Gastrocnemius medialis (tissue), 4 donors: Measurements from ENCODE around the gene DDX51. TPM values are rescaled to one million over a fixed set of nuclear protein-coding genes. Genes with fewer than 3 reads are reported as not detected.
"Not testable (repeated sequence)": the region's sequence is repeated elsewhere in the genome, so short reads cannot be mapped to it uniquely, and the experiment has no call there.

Experiments
- ATAC-seq, 2 donors: fragments of 150-250 bp; one replicate each; pipeline ENCODE4 v1.9.1; 2016
- DNase-seq, 2 donors: peaks; one replicate each; pipeline ENCODE4 v3.0.0-alpha.2; 2019
- H3K27ac ChIP-seq, 4 donors: fragments of 200-600 bp; sonication (generic); 1 replicate in 1 of 4; 2 replicates in 3 of 4; pipeline ENCODE4 v1.5.1; 2016 to 2018; ENCODE audit warnings: mild to moderate bottlenecking in 2 of 4, moderate library complexity in 1 of 4
- H3K27me3 ChIP-seq, 3 donors: fragments of 200-600 bp; sonication (generic) in 2 of 3; 1 replicate in 1 of 3; 2 replicates in 2 of 3; pipeline versions ENCODE4 v1.5.1 to v1.6.0; 2016 to 2019; ENCODE audit warnings: mild to moderate bottlenecking in 1 of 3, moderate library complexity in 1 of 3
- H3K36me3 ChIP-seq, 2 donors: fragments of 200-600 bp; sonication (generic) in 1 of 2; one replicate each; pipeline ENCODE4 v1.5.1; 2017 to 2018
- H3K4me1 ChIP-seq, 2 donors: fragments of 200-600 bp; sonication (generic) in 1 of 2; one replicate each; pipeline ENCODE4 v1.5.1; 2016 to 2017; ENCODE audit warnings: mild to moderate bottlenecking in 2 of 2
- H3K4me3 ChIP-seq, 4 donors: fragments of 200-600 bp; sonication (generic) in 3 of 4; 1 replicate in 1 of 4; 2 replicates in 3 of 4; pipeline ENCODE4 v1.5.1; 2016 to 2019; ENCODE audit warnings: mild to moderate bottlenecking in 2 of 4
- H3K9me3 ChIP-seq, 3 donors: fragments of 200-600 bp; sonication (generic) in 2 of 3; 1 replicate in 1 of 3; 2 replicates in 2 of 3; pipeline ENCODE4 v1.5.1; 2016 to 2019
- CTCF ChIP-seq, 5 experiments: fragments of 450-650 bp in 3 of 5; fragments of 200-600 bp in 2 of 5; sonication (generic) in 2 of 5; IDR thresholded peaks in 4 of 5; conservative IDR thresholded peaks in 1 of 5; 1 replicate in 4 of 5; 2 replicates in 1 of 5; pipeline ENCODE4 v1.5.1; 2016 to 2019; ENCODE audit warnings: antibody characterized with exemption in 5 of 5, mild to moderate bottlenecking in 3 of 5, moderate library complexity in 3 of 5
- POLR2A ChIP-seq, 2 donors: fragments of 450-650 bp; IDR thresholded peaks; one replicate each; pipeline ENCODE4 v1.6.1; 2017; ENCODE audit warnings: antibody characterized with exemption in 2 of 2, mild to moderate bottlenecking in 2 of 2, moderate library complexity in 2 of 2
- in situ Hi-C, 4 donors: fragments of 200-750 bp; cut with MboI; loops; one replicate each; pipeline versions ENCODE4 v1.15.0 to v1.8.0; 2017; ENCODE audit warnings: low sequenced_read_pairs in 4 of 4
- intact Hi-C: fragments of 100-400 bp; cut with DNase I; formaldehyde crosslinking; loops from one replicate; pipeline ENCODE4 v1.15.1; 2023; ENCODE audit warnings: low total_unique reads
- total RNA-seq, 4 donors: library from RNA; depleted of rRNA; stranded (reverse); fragments of >200 nt; gene quantifications; one replicate each; pipeline versions ENCODE4 v1.1.0 to v1.2.3, GENCODE V29; 2016

DDX51 gene
- total RNA-seq, 4 donors from 2014 or later: 5.8 to 7.8 (median 6.5) TPM

- Histone ChIP-seq H3K9me3 (no peaks in the 10 kb centered on the region), H3K27ac (no peak overlapping the region), H3K4me3 (no peak overlapping the region), H3K36me3 (peaks cover 0 to 27% of the 10 kb centered on the region in 2 donors), H3K27me3 (no peaks in the 10 kb centered on the region), H3K4me1 (peaks cover 7 to 11% of the 10 kb centered on the region in 2 donors)
- intact Hi-C loops: no loop called here
- no peak for ATAC-seq
- in situ Hi-C loops: no loop called here
- TF ChIP-seq POLR2A (IDR thresholded peaks at IDR 0.05): no peak
- no peak for TF ChIP-seq CTCF (IDR thresholded peaks at IDR 0.05 in 4 of 5, conservative IDR thresholded peaks at IDR 0.05 in 1 of 5)
- DNase-seq: no peak
These were observed 35.8 kb downstream of the DDX51 start for GRCh38 chr12:132108211-132108832.

- H3K4me1 ChIP-seq: peaks cover 7 to 11% of the 10 kb centered on the region in 2 donors
- no peaks in the 10 kb centered on the region for H3K27me3 ChIP-seq
- ATAC-seq (no peak), DNase-seq (no peak)
- intact Hi-C loops: no loop called here
- no peaks in the 10 kb centered on the region for H3K9me3 ChIP-seq
- H3K27ac ChIP-seq: no peak overlapping the region
- H3K4me3 ChIP-seq: no peak overlapping the region
- no peak for TF ChIP-seq CTCF (IDR thresholded peaks at IDR 0.05 in 4 of 5, conservative IDR thresholded peaks at IDR 0.05 in 1 of 5)
- no peak for TF ChIP-seq POLR2A (IDR thresholded peaks at IDR 0.05)
- peaks cover 0 to 23% of the 10 kb centered on the region in 2 donors for H3K36me3 ChIP-seq
- in situ Hi-C loops: no loop called here
These were observed 37.2 kb downstream of the DDX51 start for GRCh38 chr12:132106921-132107320.

- ATAC-seq (peak; percentile 42 to 53), DNase-seq (peak in 1 of 2 donors; percentile 39)
- TF ChIP-seq CTCF (IDR thresholded peaks at IDR 0.05 in 4 of 5, conservative IDR thresholded peaks at IDR 0.05 in 1 of 5) (no peak), POLR2A (IDR thresholded peaks at IDR 0.05) (no peak)
- Histone ChIP-seq H3K27me3 (no peaks in the 10 kb centered on the region), H3K27ac (no peak overlapping the region), H3K36me3 (peaks cover 0 to 12% of the 10 kb centered on the region in 2 donors), H3K4me1 (peaks cover 7 to 11% of the 10 kb centered on the region in 2 donors), H3K4me3 (no peak overlapping the region), H3K9me3 (no peaks in the 10 kb centered on the region)
- in situ Hi-C loops (no loop called here), intact Hi-C loops (no loop called here)
These were observed 38.7 kb downstream of the DDX51 start for GRCh38 chr12:132105467-132105866.

GRCh38 chr12:132103542-132104308 is 40.4 kb downstream of the DDX51 start:
- H3K4me1 ChIP-seq: peaks cover 7 to 11% of the 10 kb centered on the region in 2 donors
- no peaks in the 10 kb centered on the region for H3K36me3 ChIP-seq
- DNase-seq (no peak), ATAC-seq (no peak)
- no peak overlapping the region for H3K27ac ChIP-seq
- no peaks in the 10 kb centered on the region for H3K9me3 ChIP-seq
- H3K4me3 ChIP-seq: no peak overlapping the region
- TF ChIP-seq CTCF (IDR thresholded peaks at IDR 0.05 in 4 of 5, conservative IDR thresholded peaks at IDR 0.05 in 1 of 5) (no peak), POLR2A (IDR thresholded peaks at IDR 0.05) (no peak)
- H3K27me3 ChIP-seq: no peaks in the 10 kb centered on the region
- in situ Hi-C loops (no loop called here), intact Hi-C loops (no loop called here)

- H3K4me1 ChIP-seq: peaks cover 7 to 11% of the 10 kb centered on the region in 2 donors
- H3K27ac ChIP-seq, H3K9me3 ChIP-seq, in situ Hi-C loops, H3K36me3 ChIP-seq, H3K4me3 ChIP-seq, ATAC-seq, DNase-seq, H3K27me3 ChIP-seq, intact Hi-C loops: not testable (repeated sequence)
These were observed 41.0 kb downstream of the DDX51 start for GRCh38 chr12:132103072-132103471.
